B cell (primary cell): ENCODE data around the gene M6PR. TPM values are rescaled to one million over a fixed set of nuclear protein-coding genes. Genes with fewer than 3 reads are reported as not detected.
"Not testable (repeated sequence)": the region's sequence is repeated elsewhere in the genome, so short reads cannot be mapped to it uniquely, and the experiment has no call there.

Experiments used
- ATAC-seq: fragments of 200-7000 bp; cut with Tn5 transposase; one replicate; pipeline ENCODE4 v1.10.0; 2021; ENCODE audit warnings: low read depth, mild to moderate bottlenecking, moderate number of reproducible peaks, moderate library complexity
- CTCF ChIA-PET: fragments of 350-600 bp; sonication (Branson Sonifier 250); formaldehyde crosslinking; loops from one replicate; lab custom pipeline; 2021; ENCODE audit warnings: antibody characterized with exemption, inconsistent platforms; lab: Charles Lee
- POLR2A ChIA-PET: fragments of 350-600 bp; sonication (Branson Sonifier 250); formaldehyde crosslinking; loops from one replicate; lab custom pipeline; 2021; ENCODE audit warnings: antibody characterized with exemption; lab: Charles Lee
- DNase-seq: peaks from one replicate; pipeline ENCODE4 v3.0.0; 2013
- H2AFZ ChIP-seq: 2 replicates; pipeline ENCODE4 v1.6.1; 2012; ENCODE audit warnings: mild to moderate bottlenecking, low read depth, low read length; ENCODE audit not compliant: insufficient read depth, poor library complexity, severe bottlenecking
- H3K27ac ChIP-seq, 2 donors: 1 replicate in 1 of 2; 2 replicates in 1 of 2; pipeline ENCODE4 v1.5.1; 2012 to 2013; ENCODE audit warnings: low read length in 2 of 2, mild to moderate bottlenecking in 2 of 2, moderate library complexity in 1 of 2
- H3K27me3 ChIP-seq, 4 experiments: fragments of 200-600 bp in 1 of 4; sonication (generic) in 1 of 4; replicated peaks in 1 of 4; 1 replicate in 2 of 4; 2 replicates in 2 of 4; pipeline versions ENCODE4 v1.6.1 to v1.7.0; 2013 to 2016; ENCODE audit warnings: low read length in 3 of 4, mild to moderate bottlenecking in 2 of 4, mixed read lengths in 1 of 4, moderate library complexity in 1 of 4; ENCODE audit not compliant: insufficient read depth in 4 of 4, control insufficient read depth in 3 of 4; ENCODE audit errors: control extremely low read depth in 1 of 4
- H3K36me3 ChIP-seq, 2 experiments: replicated peaks in 1 of 2; 1 replicate in 1 of 2; 2 replicates in 1 of 2; pipeline versions ENCODE4 v1.6.1 to v1.7.1; 2013; ENCODE audit warnings: low read length in 1 of 2; ENCODE audit not compliant: insufficient read depth in 2 of 2, control insufficient read depth in 1 of 2; ENCODE audit errors: control extremely low read depth in 1 of 2, extremely low read depth in 1 of 2
- H3K4me1 ChIP-seq, 2 donors: fragments of 200-600 bp in 1 of 2; sonication (generic) in 1 of 2; 1 replicate in 1 of 2; 2 replicates in 1 of 2; pipeline versions ENCODE4 v1.5.1 to v1.6.1; 2013 to 2017; ENCODE audit warnings: low read length in 2 of 2; ENCODE audit not compliant: control insufficient read depth in 2 of 2, insufficient read depth in 2 of 2
- H3K4me2 ChIP-seq: replicated peaks from 2 replicates; pipeline ENCODE3; 2012; ENCODE audit warnings: mild to moderate bottlenecking, low read depth, low read length; ENCODE audit not compliant: poor library complexity, severe bottlenecking
- H3K4me3 ChIP-seq, 5 experiments: fragments of 200-600 bp in 1 of 5; sonication (generic) in 1 of 5; 1 replicate in 3 of 5; 2 replicates in 2 of 5; pipeline versions ENCODE4 v1.5.1 to v1.7.0; 2011 to 2016; ENCODE audit warnings: low read length in 4 of 5, mild to moderate bottlenecking in 4 of 5, low read depth in 2 of 5, control low read depth in 1 of 5, moderate library complexity in 1 of 5; ENCODE audit not compliant: insufficient read depth in 1 of 5; ENCODE audit errors: control extremely low read depth in 1 of 5, extremely low read depth in 1 of 5
- H3K79me2 ChIP-seq: fragments of 200-600 bp; sonication (generic); one replicate; pipeline ENCODE4 v1.6.0; 2016; ENCODE audit warnings: low read length; ENCODE audit not compliant: control insufficient read depth, insufficient read depth
- H3K9ac ChIP-seq: fragments of 200-600 bp; sonication (generic); 2 replicates; pipeline ENCODE4 v1.6.1; 2017; ENCODE audit warnings: mild to moderate bottlenecking, low read length, moderate library complexity
- H3K9me3 ChIP-seq, 3 donors: one replicate each; pipeline versions ENCODE4 v1.6.1 to v1.7.1; 2013; ENCODE audit warnings: low read length in 2 of 3; ENCODE audit not compliant: control insufficient read depth in 2 of 3, insufficient read depth in 1 of 3; ENCODE audit errors: control extremely low read depth in 1 of 3
- H4K20me1 ChIP-seq: 2 replicates; pipeline ENCODE4 v1.6.0; 2012; ENCODE audit warnings: mild to moderate bottlenecking, low read length; ENCODE audit not compliant: insufficient read depth, control insufficient read depth, poor library complexity, severe bottlenecking
- H3K27ac Mint-ChIP-seq: one replicate; pipeline ENCODE4 v1.8.0; 2021; ENCODE audit warnings: mixed read lengths
- H3K27me3 Mint-ChIP-seq: one replicate; pipeline ENCODE4 v1.8.0; 2021; ENCODE audit warnings: mixed read lengths
- H3K4me1 Mint-ChIP-seq: one replicate; pipeline ENCODE4 v1.8.0; 2021; ENCODE audit warnings: mixed read lengths
- H3K4me3 Mint-ChIP-seq: one replicate; pipeline ENCODE4 v1.8.0; 2021; ENCODE audit warnings: mixed read lengths
- H3K9me3 Mint-ChIP-seq: one replicate; pipeline ENCODE4 v1.8.0; 2022; ENCODE audit warnings: mixed read lengths; ENCODE audit not compliant: insufficient read depth
- EZH2 ChIP-seq: IDR thresholded peaks from 2 replicates; pipeline ENCODE4 v1.6.1; 2012; ENCODE audit warnings: borderline replicate concordance, low read depth, mild to moderate bottlenecking, moderate library complexity, low read length; ENCODE audit not compliant: insufficient read depth, poor library complexity, severe bottlenecking
- WGBS: methylation state at CpG from one replicate; pipeline ENCODE4 v1.1.5; 2013; ENCODE audit warnings: missing lambda C conversion rate; ENCODE audit not compliant: insufficient coverage; 5-methylcytosine and 5-hydroxymethylcytosine counted together
- intact Hi-C: fragments of 100-400 bp; cut with micrococcal nuclease; formaldehyde crosslinking; loops from one replicate; pipeline ENCODE4 v1.10.0; 2022
- polyA plus RNA-seq: library from polyadenylated mRNA; depleted of rRNA; stranded (reverse); fragments of >200 nt; gene quantifications from 2 replicates; pipeline ENCODE4 v1.2.3, GENCODE V29; 2012
- total RNA-seq, 2 donors: library from RNA; stranded (reverse); fragments of 120-200 nt in 1 of 2; gene quantifications; 1 replicate in 1 of 2; 2 replicates in 1 of 2; pipeline versions ENCODE4 v1.2.3 to v1.2.4, GENCODE V29; 2013 to 2022
- TF ChIP-seq, protein P1 (sequence below): fragments of 200-600 bp; IDR thresholded peaks from one replicate; pipeline ENCODE4 v1.8.0; 2022; ENCODE audit warnings: antibody characterized with exemption, mild to moderate bottlenecking

M6PR gene
- total and polyA plus RNA-seq, 2 donors (not counting 1 experiment from before 2014, with no cell fraction given) = 58.8 to 204 TPM

DNA sequence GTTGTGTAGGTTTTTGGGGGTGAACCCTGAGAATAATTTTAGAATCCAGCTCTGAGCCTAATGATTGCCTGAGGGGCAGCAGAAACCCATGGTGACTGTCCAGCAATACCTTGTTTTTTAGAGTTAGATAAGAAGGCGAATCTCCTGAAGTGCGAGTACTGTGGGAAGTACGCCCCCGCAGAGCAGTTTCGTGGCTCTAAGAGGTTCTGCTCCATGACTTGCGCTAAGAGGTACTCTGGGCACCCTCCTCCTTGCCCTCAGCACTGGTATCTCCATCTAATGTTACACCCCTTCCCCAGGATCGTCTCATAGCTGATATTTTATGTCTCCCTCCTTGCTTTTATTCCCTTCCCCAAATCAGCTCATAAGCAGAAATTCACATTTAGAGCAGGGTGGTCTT is 12.7 kb downstream of the M6PR start:
- Histone ChIP-seq H4K20me1 (no peaks in the 10 kb centered on the region), H3K27ac (no peak overlapping the region), H3K9ac (no peak overlapping the region), H3K9me3 (no peaks in the 10 kb centered on the region), H3K4me1 (no peaks in the 10 kb centered on the region), H3K27me3 (no peaks in the 10 kb centered on the region), H3K4me3 (no peak overlapping the region), H2AFZ (no peak overlapping the region), H3K4me2 (no peak overlapping the region), H3K79me2 (no peaks in the 10 kb centered on the region), H3K36me3 (peaks cover 5 to 37% of the 10 kb centered on the region in 2 experiments)
- Mint-ChIP-seq H3K27ac (no peak overlapping the region), H3K27me3 (no peaks in the 10 kb centered on the region), H3K4me1 (no peaks in the 10 kb centered on the region), H3K9me3 (no peaks in the 10 kb centered on the region), H3K4me3 (no peak overlapping the region)
- ATAC-seq (no peak), DNase-seq (no peak)
- TF ChIP-seq EZH2 = no peak
- TF ChIP-seq, protein P1, sequence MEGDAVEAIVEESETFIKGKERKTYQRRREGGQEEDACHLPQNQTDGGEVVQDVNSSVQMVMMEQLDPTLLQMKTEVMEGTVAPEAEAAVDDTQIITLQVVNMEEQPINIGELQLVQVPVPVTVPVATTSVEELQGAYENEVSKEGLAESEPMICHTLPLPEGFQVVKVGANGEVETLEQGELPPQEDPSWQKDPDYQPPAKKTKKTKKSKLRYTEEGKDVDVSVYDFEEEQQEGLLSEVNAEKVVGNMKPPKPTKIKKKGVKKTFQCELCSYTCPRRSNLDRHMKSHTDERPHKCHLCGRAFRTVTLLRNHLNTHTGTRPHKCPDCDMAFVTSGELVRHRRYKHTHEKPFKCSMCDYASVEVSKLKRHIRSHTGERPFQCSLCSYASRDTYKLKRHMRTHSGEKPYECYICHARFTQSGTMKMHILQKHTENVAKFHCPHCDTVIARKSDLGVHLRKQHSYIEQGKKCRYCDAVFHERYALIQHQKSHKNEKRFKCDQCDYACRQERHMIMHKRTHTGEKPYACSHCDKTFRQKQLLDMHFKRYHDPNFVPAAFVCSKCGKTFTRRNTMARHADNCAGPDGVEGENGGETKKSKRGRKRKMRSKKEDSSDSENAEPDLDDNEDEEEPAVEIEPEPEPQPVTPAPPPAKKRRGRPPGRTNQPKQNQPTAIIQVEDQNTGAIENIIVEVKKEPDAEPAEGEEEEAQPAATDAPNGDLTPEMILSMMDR = no peak
- 93% methylated on average over 6 of the region's 7 CpGs for WGBS
- CTCF ChIA-PET = interaction anchor here (1.5 kb wide), 1 partner anchor 13 kb away, joined by 3 read pairs; the partner anchor contains the start of gene M6PR
- POLR2A ChIA-PET = no interaction called here
- intact Hi-C loops = no loop called here

GRCh38 chr12:8934080-8934479 is 15.4 kb downstream of the M6PR start:
- H3K36me3 ChIP-seq = peaks cover 12 to 36% of the 10 kb centered on the region in 2 experiments
- no CpG with 5 or more reads among the region's 4 CpGs for WGBS
- H3K4me3 ChIP-seq, CTCF ChIA-PET, H2AFZ ChIP-seq, H3K27me3 ChIP-seq, H3K9me3 ChIP-seq, H4K20me1 ChIP-seq, DNase-seq, H3K9me3 Mint-ChIP-seq, intact Hi-C loops, ATAC-seq, H3K27ac Mint-ChIP-seq, H3K79me2 ChIP-seq, H3K4me3 Mint-ChIP-seq, POLR2A ChIA-PET, H3K27ac ChIP-seq, H3K27me3 Mint-ChIP-seq, H3K4me1 ChIP-seq, H3K4me2 ChIP-seq, H3K9ac ChIP-seq, H3K4me1 Mint-ChIP-seq: not testable (repeated sequence)

DNA sequence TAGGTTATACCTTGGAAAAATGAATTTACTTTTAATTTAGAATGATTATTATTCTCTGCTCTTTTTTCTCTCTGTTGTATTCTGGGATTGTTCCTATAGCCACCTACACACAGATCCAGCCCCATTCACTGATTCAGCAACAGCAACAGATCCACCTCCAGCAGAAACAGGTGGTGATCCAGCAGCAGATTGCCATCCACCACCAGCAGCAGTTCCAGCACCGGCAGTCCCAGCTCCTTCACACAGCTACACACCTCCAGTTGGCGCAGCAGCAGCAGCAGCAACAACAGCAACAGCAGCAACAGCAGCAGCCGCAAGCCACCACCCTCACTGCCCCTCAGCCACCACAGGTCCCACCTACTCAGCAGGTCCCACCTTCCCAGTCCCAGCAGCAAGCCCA is 17.0 kb downstream of the M6PR start:
- H3K4me1 Mint-ChIP-seq, H3K4me3 Mint-ChIP-seq, ATAC-seq, H3K27ac ChIP-seq, H2AFZ ChIP-seq, H3K27me3 Mint-ChIP-seq, H3K9ac ChIP-seq, intact Hi-C loops, H3K27me3 ChIP-seq, H3K4me1 ChIP-seq, POLR2A ChIA-PET, H3K9me3 Mint-ChIP-seq, DNase-seq, H3K4me2 ChIP-seq, H3K4me3 ChIP-seq, H3K27ac Mint-ChIP-seq, H4K20me1 ChIP-seq, H3K79me2 ChIP-seq, H3K9me3 ChIP-seq, CTCF ChIA-PET: not testable (repeated sequence)
- WGBS = no CpG with 5 or more reads among the region's 3 CpGs
- H3K36me3 ChIP-seq = peaks cover 14 to 29% of the 10 kb centered on the region in 2 experiments
